HG03045 (cell line): ENCODE measurements around the gene ANAPC10.
A peak's percentile ranks its signal among the peaks of the same experiment; 100 is the strongest.

Experiments used
- ATAC-seq: cut with Tn5 transposase; IDR thresholded peaks from one replicate; pipeline ENCODE4 v1.9.1; 2021; ENCODE audit warnings: mild to moderate bottlenecking, moderate library complexity; ENCODE audit not compliant: unreplicated experiment

Gene ANAPC10

DNA sequence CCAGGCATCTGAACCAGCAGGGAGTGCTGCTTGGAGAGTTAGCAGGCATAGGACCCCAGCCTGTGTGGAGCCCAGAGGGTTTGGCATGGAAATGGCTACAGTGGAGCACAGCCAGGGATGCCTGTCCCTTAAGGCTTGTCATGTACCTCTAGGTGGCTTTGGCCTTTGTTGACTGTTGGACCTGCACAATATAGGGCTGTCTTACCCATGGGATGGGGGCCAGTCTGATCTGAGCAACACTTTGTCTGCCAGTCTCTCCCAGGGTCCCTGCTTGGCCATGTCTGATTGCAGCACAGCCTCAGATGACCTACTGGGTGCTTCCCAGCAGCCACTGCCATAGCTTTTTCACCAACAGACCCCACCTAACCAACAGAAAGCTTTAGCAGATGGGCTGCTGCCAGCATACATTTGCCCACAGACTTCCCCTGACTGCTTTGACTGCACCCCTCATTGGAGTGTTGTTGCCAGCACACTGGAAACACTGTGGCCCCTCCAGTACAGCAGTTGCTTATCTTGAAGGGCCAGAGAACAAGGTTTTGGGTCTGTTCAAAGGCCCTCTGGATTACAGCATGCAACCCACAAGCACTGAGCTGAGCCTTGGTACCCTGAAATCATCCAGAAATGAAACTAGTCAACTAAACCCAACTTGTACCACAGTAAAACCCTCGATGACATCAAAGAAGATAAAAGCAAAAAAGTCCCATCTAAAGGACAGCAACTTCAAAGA is 22.1 kb downstream of the ANAPC10 start:
- ATAC-seq = no peak

DNA sequence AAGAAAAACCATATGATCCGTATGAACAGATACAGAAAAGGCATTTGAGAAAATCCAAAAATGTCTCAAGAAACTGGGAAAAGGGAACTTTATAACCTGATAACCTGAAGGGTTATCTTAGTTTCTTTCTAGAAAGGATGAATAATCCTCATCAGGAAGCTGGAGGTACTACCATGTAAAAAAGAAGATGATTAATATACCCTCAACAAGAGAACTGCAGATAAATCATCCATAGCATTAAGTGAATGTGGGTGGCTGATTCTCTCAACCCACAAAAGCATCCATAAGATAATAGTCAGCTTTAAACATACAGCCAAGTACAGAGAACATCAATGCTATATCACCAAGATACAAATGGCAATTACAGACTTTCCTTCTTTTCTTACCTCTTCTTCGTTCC is 26.4 kb downstream of the ANAPC10 start:
- no peak for ATAC-seq

DNA sequence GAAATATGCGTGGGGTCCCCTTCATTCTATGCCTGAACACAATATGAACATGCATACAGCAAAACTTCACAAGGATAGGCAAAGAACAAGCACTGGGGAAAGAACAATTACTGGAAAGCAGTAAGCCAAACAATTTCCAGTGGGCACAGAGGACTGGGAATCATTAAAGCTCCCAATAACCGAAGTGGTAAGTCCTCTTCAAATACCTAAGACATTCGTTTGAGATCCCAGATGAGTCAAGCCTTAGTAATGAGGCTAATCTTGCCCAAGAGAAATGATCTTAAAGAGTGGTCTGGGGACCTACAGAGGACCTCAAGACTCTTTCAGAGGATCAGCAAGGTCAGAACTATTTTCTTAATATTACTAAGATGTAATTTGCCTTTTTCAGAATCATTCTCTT is 28.6 kb downstream of the ANAPC10 start:
- no peak for ATAC-seq

DNA sequence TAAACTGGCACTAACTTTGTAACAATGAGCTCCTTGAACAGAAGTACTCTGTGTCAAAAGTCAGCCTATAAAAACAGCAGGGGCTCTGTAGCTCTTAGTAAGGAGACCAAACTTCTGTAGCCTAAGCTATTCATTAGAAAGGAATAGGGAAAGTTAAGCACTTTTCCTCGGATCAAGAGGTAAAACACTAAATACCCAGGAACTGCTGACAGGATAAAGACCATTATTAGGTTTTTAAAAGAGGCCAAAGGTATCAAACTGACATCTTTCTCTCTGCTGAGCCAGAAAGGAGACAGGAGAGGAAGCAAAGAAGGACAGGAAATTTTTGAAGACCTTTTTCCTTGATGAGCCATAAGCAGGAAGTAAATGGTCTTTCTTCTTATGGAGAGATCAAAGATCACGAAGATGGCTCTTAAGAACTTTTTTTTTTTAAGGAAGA is 31.9 kb downstream of the ANAPC10 start:
- no peak for ATAC-seq

DNA sequence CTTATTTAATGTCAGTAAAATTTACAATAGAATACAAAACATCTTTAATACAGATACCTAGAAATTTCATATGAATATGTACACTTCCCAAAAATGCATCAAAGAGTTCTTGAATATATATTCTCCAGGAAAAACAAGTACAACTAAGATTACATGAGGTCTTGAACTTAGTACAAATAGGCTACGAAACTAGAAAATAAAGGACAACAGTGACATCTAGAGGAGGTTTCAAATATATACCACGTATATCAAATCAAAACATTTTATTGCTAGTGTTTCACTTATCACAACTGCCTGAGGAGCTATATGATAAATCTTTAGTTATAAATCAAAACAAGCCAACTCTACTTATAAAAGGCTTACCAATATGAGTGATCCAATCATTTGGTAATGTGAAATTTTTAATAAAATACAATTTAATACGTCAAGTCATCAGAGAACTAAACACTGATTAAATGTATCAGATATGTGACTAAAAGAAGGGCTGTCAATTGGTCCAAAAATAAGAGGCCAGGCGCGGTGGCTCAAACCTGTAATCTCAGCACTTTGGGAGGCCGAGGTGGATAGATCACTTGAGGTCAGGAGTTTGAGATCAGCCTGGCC is 36.6 kb downstream of the ANAPC10 start:
- ATAC-seq = peak; percentile 47

DNA sequence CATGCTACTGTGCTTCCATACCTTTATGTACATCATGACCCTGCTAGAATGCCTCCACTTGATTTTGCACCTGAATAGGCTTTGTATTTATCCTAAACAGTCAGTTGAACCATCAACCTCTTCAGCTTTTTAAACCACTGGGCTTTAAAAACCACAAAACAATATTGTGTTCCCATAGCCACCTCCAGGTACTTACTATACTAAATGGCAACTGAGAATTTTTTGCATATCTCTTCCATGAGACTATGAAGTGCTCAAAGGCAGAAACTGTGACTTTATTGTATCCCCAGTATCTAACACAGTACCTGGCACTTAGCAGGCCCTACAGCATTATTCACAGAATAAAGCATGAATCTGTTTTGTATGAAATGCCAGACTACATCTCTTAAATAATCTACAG is 39.7 kb downstream of the ANAPC10 start:
- no peak for ATAC-seq

DNA sequence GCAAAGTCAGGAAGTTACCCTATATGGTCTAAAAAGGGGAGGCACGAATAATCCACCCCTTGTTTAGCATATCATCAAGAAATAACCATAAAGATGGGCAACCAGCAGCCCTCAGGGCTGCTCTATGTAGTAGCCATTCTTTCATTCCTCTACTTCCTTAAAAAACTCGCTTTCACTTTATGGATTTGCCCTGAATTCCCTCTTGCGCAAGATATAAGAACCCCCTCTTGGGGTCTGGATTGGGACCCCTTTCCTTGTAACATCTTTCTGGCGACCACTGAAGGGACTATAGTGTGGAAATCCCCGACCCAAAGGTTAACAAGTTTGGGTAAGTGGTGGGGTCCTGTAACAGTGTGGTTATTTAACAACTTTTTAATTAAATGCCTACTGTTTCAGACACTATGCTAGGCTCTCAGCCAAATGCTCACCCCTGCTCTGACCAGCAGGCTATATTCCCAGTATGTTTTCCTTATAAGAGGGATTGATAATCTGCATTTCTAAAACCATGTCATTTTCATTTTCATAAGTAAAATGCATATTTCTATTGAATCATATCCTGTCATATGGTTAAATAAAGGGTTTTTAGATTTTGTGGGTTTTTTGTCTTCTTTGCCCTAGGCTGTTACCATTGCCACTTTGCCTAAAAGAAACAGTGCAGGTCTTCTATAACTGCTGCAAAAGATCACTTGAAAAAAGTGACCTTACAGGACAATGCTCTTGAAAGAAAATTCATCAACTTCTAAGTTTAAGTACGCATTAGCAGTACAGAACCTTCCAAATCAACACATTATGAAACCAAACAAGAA is 41.5 kb downstream of the ANAPC10 start:
- ATAC-seq = no peak

DNA sequence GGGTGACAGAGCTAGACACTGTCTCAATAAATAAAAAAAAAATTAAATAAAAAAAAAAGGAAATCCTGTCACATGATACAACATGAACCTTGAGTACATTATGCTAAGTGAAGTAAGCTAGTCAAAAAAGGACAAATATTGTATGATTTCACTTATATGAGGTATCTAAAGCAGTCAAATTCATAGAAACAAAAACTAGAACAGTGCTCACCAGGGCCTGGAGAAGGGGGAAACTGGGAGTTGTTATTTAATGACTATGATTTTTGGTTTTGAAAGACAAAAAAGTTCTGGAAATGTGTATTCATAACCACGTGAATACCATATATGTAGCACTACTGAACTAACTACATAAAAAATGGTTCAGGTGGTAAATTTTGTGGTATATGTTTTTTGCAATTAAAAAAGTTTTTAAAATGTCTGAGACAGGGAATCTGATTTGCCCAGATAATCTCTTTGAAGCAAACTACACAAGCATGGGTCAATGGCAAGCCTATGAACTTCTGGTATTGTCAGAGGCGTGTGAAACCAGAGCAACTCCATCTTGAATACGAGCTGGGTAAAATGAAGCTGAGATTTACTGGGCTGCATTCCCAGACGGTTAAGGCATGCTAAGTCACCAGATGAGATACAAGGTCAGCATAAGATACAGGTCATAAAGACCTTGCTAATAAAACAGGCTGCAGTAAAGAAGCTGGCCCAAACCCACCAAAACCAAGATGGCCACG is 42.3 kb downstream of the ANAPC10 start:
- no peak for ATAC-seq

DNA sequence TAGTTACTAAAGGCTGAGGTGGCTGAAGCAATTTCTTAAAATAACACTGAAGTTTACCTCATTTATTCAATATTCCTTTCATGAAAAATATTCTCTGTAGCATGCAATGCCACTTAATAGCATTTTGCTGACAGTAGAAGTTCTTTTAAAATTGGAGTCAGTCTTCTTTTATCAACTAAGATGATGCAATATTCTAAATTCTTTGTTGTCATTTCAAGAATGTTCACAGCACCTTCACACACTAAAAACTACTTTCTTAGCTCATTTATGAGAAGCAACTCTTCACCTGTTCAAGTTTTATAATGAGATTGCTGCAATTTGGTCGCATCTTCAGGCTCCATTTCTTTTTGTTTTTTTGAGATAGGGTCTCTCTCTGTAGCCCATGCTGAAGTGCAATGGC is 48.8 kb downstream of the ANAPC10 start:
- ATAC-seq = no peak

DNA sequence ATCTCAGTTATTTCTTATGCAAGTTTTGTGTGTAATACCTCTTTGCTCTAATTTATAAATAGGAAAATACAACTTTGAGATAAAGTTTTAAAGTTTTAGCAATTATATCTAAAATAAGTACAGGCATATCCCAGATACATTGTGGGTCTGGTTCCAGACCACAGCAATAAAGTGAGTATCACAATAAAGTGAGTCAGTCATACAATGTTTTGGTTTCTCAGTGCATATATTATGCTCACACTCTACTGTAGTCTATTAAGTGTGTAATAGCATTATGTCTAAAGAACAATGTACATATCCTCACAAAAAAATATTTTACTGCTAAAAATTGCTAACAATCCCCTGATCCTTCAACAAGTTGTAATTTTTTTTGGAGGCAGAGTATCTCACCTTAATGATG is 49.2 kb downstream of the ANAPC10 start:
- ATAC-seq = no peak

DNA sequence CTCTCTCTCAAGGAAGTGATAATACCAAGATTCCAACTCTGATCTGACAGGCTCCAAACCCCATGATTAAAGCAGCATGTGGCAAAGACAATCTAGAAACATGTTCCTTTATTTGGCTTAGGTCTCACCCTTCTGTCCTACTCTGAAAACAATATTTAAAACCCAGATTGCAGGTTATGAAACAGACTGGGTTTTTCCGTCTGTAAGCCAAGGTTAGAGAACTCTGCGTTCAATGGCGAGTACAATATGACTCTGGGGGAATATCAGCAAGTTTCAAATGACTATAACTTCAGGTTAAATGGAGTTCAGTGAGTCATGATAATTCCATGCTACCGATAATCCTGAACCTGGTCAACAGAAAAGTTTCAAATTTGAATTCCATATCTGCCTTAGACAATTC is 50.8 kb downstream of the ANAPC10 start:
- peak; percentile 79 for ATAC-seq

DNA sequence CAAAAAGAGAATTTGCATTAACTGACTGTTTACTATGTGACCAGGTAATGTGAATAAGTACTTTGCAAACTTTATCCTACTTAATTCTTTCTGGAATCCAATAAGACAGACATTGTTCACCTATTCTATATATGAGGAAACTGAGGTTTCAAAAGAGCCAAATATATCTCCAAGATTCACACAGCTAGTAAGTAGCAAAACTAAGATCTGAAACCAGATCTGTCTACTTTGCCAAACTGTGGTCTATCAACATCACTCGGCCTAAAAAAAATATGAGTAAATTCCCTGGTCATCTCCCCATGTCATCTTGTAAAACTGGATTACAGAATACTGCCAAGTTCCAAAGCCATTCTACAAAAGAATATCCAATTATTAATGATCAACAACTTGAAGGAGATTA is 52.8 kb downstream of the ANAPC10 start:
- no peak for ATAC-seq

DNA sequence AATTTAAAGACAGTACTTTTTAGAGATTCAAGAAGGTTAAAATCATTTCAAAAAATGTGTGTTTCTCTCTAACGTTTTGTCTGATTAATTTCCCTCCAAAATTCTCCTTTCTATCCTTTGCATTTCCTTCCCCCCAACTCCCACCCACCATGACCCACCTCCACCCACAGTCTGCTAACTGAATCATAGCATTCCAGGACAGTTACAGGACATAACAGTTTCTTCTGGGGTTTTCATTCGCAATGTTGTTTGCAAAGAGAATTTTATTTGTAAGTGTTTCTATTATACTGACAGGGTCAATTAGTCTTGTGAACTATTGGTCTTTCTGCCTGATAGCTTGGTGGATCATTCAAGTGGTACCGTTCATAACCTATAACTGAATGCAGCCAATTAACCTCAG is 53.7 kb downstream of the ANAPC10 start:
- no peak for ATAC-seq

DNA sequence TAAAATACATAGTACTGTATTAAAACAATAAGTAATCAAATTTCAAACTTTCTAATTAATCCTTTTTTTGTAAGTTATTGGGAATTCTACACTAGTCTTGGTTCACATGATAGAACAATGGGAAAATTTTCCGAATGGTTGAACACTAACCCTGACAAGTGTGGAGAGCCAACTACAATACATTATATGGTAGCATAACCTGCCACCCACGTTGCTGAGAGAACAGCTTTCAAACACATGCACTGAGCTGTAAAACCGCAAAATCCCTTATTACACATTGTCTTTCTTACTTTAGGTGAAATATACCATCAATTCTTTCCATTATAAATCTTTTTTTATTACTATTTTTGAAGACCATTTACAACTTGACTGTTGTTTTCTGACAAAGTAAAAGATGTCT is 54.7 kb downstream of the ANAPC10 start:
- ATAC-seq = no peak

DNA sequence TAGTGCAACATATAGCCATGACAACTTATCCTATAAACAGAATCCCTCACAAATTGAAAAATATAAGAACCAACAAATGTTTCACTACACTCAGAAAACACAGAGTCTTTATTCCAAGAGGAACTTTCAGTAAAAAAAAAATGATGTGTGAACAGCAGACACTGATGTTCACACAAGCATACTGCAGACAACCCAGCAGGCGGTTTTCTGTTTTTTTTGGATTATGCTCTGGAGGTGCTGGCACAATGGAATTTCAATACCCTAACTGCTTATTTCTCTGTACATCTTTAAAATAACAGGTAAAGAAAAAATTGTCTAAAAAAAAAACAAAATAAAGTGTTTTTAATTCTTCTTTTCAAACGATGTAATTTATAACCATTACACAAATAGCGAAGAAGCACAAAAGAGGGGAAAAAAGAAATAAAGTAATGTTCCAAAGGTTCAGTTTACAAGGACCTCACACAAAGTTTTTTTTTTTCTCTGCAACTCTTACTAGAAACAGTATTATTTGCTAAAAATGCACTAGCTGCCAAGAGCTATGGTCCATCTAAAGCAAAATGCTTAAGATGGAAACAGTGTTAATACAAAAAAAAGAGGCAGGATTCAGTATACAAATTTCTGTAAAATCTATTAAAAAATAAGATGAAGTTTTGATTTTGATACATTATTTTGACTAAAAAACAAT is 55.3 kb downstream of the ANAPC10 start:
- no peak for ATAC-seq

DNA sequence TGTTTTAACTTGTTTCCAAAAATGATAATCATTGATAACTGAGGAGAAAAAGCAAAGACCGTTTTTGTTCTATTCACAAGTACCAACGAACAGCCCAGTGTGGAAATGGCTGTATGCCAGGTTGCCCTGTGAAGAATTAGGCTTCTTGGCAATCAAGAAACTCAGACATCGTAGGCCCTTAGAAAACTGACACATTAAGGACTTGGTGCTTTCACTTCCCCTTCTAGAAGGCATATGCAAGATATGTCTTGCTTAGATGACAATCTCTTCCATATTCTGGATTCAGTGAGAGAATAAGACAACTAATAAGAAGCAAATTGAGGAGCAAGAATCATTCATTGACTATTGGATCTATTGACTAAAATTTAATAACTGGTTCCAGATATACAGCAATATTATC is 56.6 kb downstream of the ANAPC10 start:
- ATAC-seq = peak; percentile 92

DNA sequence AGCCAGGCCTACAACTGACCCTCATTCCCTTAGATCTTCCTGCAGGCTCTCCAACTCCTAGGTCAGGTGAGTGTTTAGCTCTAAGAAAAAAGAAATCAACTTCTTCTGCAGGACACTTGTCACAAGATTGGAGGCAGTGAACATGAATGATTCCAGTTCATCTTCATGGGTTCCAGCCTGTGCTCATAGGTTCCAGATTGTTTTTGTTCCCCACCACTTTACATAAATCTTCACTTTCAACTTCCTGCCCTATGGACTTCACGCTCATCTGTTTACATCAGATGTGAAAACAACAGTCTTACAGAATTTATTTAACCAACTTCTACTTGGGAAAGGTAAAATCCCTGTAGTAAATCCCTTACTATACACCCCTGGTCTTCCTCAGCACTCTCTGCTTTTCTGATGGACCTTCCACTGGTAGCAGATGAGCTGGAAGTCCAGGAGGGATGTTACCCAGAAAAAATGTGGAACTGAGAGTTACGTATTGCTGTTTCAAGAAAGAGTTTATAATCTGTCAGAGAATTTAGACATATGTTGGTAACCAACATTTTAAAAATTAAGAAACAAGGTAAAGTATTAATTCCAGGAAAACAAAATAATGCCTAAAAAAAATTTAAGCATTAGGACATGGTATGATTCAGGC is 62.4 kb downstream of the ANAPC10 start:
- no peak for ATAC-seq

DNA sequence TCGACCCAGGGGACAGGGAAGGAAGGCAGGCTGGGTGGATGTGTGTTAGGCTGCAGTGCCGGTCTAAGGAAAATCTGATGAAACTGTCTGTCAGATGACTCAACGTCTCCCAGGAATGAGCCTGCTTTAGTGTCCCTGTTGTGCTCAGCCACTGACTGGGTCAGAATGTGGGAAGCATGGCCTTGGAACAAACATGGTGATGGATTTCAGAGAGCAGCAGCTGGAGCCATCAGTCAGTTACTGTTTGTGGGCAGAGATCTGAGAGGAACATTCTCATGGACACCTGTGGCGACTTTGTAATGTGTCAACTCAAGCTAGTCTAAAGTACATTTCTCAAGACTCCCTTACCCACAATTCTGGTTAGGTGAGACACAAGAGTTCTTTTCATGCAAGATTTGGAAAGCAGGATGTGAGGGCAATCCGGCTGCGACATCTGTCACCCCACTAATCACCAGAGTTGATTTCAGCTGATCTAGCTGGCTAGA is 63.2 kb downstream of the ANAPC10 start:
- no peak for ATAC-seq

DNA sequence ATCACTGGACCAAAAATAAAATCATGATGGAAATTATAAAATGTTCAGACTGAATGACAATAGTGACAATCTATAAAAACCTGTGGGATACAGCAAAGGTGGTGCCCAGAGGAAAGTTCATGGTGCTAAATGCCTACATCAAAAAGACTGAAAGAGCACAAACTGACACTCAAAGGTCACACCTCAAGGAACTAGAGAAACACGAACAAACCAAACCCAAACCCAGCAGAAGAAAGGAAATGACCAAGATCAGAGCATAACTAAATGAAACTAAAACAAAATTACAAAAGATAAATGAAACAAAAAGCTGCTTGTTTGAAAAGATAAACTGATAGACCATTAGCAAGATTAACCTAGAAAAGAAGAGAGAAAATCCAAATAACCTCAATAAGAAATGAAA is 78.7 kb downstream of the ANAPC10 start:
- no peak for ATAC-seq

DNA sequence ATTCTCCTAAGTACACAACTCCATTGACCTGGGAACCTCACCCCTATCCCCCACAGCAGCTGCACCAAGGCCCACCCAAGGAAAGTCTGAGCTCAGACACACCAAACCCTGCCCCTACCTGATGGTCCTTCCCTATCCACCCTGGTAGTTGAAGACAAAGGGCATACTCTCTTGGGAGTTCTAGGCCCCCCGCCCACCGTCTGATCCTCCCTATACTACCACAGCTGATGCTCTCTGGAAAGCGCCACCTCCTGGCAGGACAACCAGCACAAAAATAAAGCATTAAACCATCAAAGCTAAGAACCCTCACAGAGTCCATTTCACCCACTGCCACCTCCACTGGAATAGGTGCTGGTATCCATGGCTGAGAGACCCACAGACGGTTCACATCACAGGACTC is 83.6 kb downstream of the ANAPC10 start:
- ATAC-seq = no peak
